GM23248 (cell line): ENCODE results near the gene LMNB1.

Experiments used
- EZH2 ChIP-seq: fragments of 200-600 bp; sonication (generic); IDR thresholded peaks from 2 replicates; pipeline ENCODE4 v1.6.1; 2018; ENCODE audit warnings: antibody characterized with exemption, mild to moderate bottlenecking; ENCODE audit not compliant: insufficient read depth, poor library complexity, severe bottlenecking
- EZH2phosphoT487 ChIP-seq: fragments of 200-600 bp; sonication (generic); IDR thresholded peaks from 2 replicates; pipeline ENCODE4 v1.6.1; 2018; ENCODE audit warnings: antibody characterized with exemption, moderate library complexity, mild to moderate bottlenecking, low read depth; ENCODE audit not compliant: insufficient read depth

DNA sequence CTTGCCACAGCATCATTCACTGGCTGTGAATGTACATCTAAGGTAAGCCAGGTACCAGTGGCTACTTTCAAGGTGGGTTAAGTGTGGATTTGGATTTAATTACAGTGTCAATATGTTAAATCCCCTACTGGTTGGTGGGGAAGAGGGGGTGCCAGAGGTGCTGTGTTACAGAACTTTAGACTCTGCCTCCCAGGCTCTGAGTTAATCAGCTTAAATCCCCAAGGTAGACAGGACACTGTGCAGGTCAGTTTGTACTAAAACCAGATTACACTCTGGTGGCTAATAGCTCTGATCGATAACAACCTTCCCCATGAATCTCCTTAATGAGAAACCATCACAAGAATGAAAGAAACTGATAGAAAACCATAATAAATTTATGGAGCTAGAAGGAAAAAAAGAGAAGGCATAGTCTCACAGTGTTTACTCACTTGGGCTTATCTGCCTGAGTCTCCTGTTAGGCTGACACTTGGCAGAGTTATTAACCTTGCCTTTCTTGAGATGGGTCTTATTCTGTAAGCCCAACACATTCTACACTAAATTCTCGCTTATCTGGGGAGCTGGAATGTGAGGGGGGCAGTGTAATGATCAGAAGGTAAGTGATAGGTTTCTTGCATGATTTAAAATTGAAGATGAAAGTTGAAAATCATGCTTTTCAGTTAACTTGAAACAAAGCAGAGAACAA is 106.8 kb downstream of the LMNB1 start:
- TF ChIP-seq EZH2 (no peak), EZH2phosphoT487 (no peak)
